HCT116 (cell line): Measurements from ENCODE around the gene PDIK1L. TPM values are rescaled to one million over a fixed set of nuclear protein-coding genes. Genes with fewer than 3 reads are reported as not detected.

Experiments
- ATAC-seq: fragments of 200-7000 bp; cut with Tn5 transposase; 2 replicates; pipeline ENCODE4 v1.9.1; 2020; ENCODE audit warnings: mild to moderate bottlenecking, moderate library complexity
- BruUV-seq: library from RNA; stranded (reverse); fragments of 400-500 nt; replicated peaks from 2 replicates; lab custom pipeline; 2021; lab: Mats Ljungman, UMichigan
- CTCF ChIA-PET: fragments of 300-600 bp; sonication (Branson Sonifier 250); formaldehyde crosslinking; loops from one replicate; lab custom pipeline; 2021; ENCODE audit warnings: antibody characterized with exemption; lab: Charles Lee
- POLR2A ChIA-PET: fragments of 300-600, 350-600 bp; sonication (Branson Sonifier 250); formaldehyde crosslinking; loops from one replicate; lab custom pipeline; 2021; ENCODE audit warnings: antibody characterized with exemption; lab: Charles Lee
- RAD21 ChIA-PET, 2 experiments: fragments of 300-600 bp; sonication (Branson Sonifier 250); formaldehyde crosslinking; loops; one replicate each; lab custom pipeline; 2023; ENCODE audit warnings: low total read pairs in 2 of 2; ENCODE audit not compliant: uncharacterized antibody in 2 of 2, unreplicated experiment in 2 of 2, low non-redundant PET in 1 of 2; lab: Charles Lee
- DNase-seq: peaks from one replicate; pipeline ENCODE4 v3.0.0-alpha.2; 2010; ENCODE audit warnings: low read depth, low spot score
- H2AFZ ChIP-seq: fragments of 200-600 bp; shearing (Covaris generic), sonication (generic); 2 replicates; pipeline ENCODE4 v1.6.1; 2017; ENCODE audit warnings: low read depth, mixed run types, mixed read lengths, antibody characterized with exemption, low read length; ENCODE audit not compliant: poor library complexity, severe bottlenecking
- H3K27ac ChIP-seq: 2 replicates; pipeline ENCODE4 v1.5.1; 2012; ENCODE audit warnings: low read depth, low read length
- H3K27me3 ChIP-seq: fragments of 200-600 bp; sonication (generic); 2 replicates; pipeline ENCODE4 v1.6.1; 2016; ENCODE audit warnings: mixed run types, low read length, mixed read lengths; ENCODE audit not compliant: insufficient read depth
- H3K36me3 ChIP-seq, 2 experiments: fragments of 200-500 bp in 1 of 2; fragments of 200-600 bp in 1 of 2; sonication (Bioruptor generic) in 1 of 2; sonication (generic) in 1 of 2; 2 replicates each; pipeline versions ENCODE4 v1.5.1 to v1.6.1; 2014 to 2016; ENCODE audit warnings: low read length in 2 of 2, inconsistent platforms in 1 of 2, mixed read lengths in 1 of 2, mixed run types in 1 of 2; ENCODE audit not compliant: insufficient read depth in 2 of 2, control insufficient read depth in 1 of 2
- H3K4me1 ChIP-seq, 2 experiments: fragments of 200-600 bp in 1 of 2; sonication (generic) in 1 of 2; 2 replicates each; pipeline versions ENCODE4 v1.5.1 to v1.6.1; 2012 to 2017; ENCODE audit warnings: low read length in 2 of 2, inconsistent platforms in 1 of 2, mild to moderate bottlenecking in 1 of 2, mixed read lengths in 1 of 2, mixed run types in 1 of 2, moderate library complexity in 1 of 2; ENCODE audit not compliant: insufficient read depth in 2 of 2, control insufficient read depth in 1 of 2
- H3K4me2 ChIP-seq: fragments of 200-600 bp; sonication (generic); 2 replicates; pipeline ENCODE4 v1.6.1; 2017; ENCODE audit warnings: mixed run types, low read length, mixed read lengths
- H3K4me3 ChIP-seq, 2 experiments: fragments of 200-600 bp in 1 of 2; sonication (generic) in 1 of 2; replicated peaks in 1 of 2; 2 replicates each; pipeline ENCODE4 v1.5.1; 2011 to 2016; ENCODE audit warnings: low read length in 2 of 2, control low read depth in 1 of 2, low read depth in 1 of 2, mild to moderate bottlenecking in 1 of 2, mixed read lengths in 1 of 2, mixed run types in 1 of 2
- H3K79me2 ChIP-seq: fragments of 200-600 bp; sonication (generic); 2 replicates; pipeline ENCODE4 v1.6.1; 2017; ENCODE audit warnings: mild to moderate bottlenecking, mixed run types, low read length, moderate library complexity, mixed read lengths; ENCODE audit not compliant: insufficient read depth
- H3K9ac ChIP-seq: fragments of 200-600 bp; sonication (generic); 2 replicates; pipeline ENCODE4 v1.6.1; 2016; ENCODE audit warnings: low read length, mixed read lengths
- H3K9me2 ChIP-seq: fragments of 200-600 bp; sonication (generic), shearing (Covaris generic); 2 replicates; pipeline ENCODE4 v1.6.1; 2017; ENCODE audit warnings: mixed run types, mild to moderate bottlenecking, moderate library complexity; ENCODE audit not compliant: insufficient read depth
- H3K9me3 ChIP-seq, 2 experiments: fragments of 200-500 bp in 1 of 2; fragments of 200-600 bp in 1 of 2; sonication (Bioruptor generic) in 1 of 2; sonication (generic) in 1 of 2; 2 replicates each; pipeline ENCODE4 v1.6.1; 2014 to 2017; ENCODE audit warnings: low read length in 2 of 2, mixed read lengths in 2 of 2, inconsistent platforms in 1 of 2, low read depth in 1 of 2, mild to moderate bottlenecking in 1 of 2, mixed run types in 1 of 2, moderate library complexity in 1 of 2; ENCODE audit not compliant: control insufficient read depth in 1 of 2, insufficient read depth in 1 of 2
- H4K20me1 ChIP-seq: fragments of 200-600 bp; sonication (generic), shearing (Covaris generic); 2 replicates; pipeline ENCODE4 v1.6.1; 2017; ENCODE audit warnings: mixed run types, mild to moderate bottlenecking, moderate library complexity; ENCODE audit not compliant: insufficient read depth
- ATF3 ChIP-seq: IDR thresholded peaks from 2 replicates; pipeline ENCODE4 v1.6.1; 2012
- EGR1 ChIP-seq: IDR thresholded peaks from 2 replicates; pipeline ENCODE4 v1.6.1; 2012; ENCODE audit warnings: low read depth
- EZH2 ChIP-seq: fragments of 200-600 bp; sonication (generic); IDR thresholded peaks from 2 replicates; pipeline ENCODE4 v1.6.1; 2017; ENCODE audit warnings: antibody characterized with exemption, mixed run types
- EZH2phosphoT487 ChIP-seq: fragments of 200-600 bp; IDR thresholded peaks from 2 replicates; pipeline ENCODE4 v1.6.1; 2018; ENCODE audit warnings: antibody characterized with exemption, borderline replicate concordance
- FOSL1 ChIP-seq: IDR thresholded peaks from 2 replicates; pipeline ENCODE4 v1.6.1; 2012; ENCODE audit warnings: low read depth
- SP1 ChIP-seq: IDR thresholded peaks from 2 replicates; pipeline ENCODE4 v1.6.1; 2012; ENCODE audit warnings: low read depth
- TCF7L2 ChIP-seq: IDR thresholded peaks from 2 replicates; pipeline ENCODE4 v1.7.0; 2011; ENCODE audit warnings: borderline replicate concordance, inconsistent platforms; ENCODE audit not compliant: insufficient read depth, insufficient read length; ENCODE audit errors: extremely low read depth
- ZFX ChIP-seq: fragments of 450-650 bp; IDR thresholded peaks from 2 replicates; pipeline ENCODE4 v1.6.1; 2017
- intact Hi-C: fragments of 100-400 bp; cut with micrococcal nuclease; formaldehyde crosslinking; loops from 2 replicates; pipeline ENCODE4 v1.10.0; 2022
- total RNA-seq: library from RNA; stranded (reverse); gene quantifications from one replicate; pipeline ENCODE4 v1.2.1, GENCODE V29; 2021; ENCODE audit not compliant: unreplicated experiment

PDIK1L gene
- total RNA-seq, 1 experiment from 2014 or later: 8.8 TPM

GRCh38 chr1:26078286-26079177, 33.1 kb upstream of the PDIK1L start:
- no peaks in the 10 kb centered on the region for H3K79me2 ChIP-seq
- peak overlapping the region; percentile 13 for H2AFZ ChIP-seq
- no peak overlapping the region for H3K9ac ChIP-seq
- H3K27ac ChIP-seq: no peak overlapping the region
- peaks cover 10 to 44% of the 10 kb centered on the region in 2 experiments; a peak in 3 of 4 replicates for H3K4me1 ChIP-seq
- DNase-seq (no peak), ATAC-seq (no peak)
- H3K9me3 ChIP-seq: no peaks in the 10 kb centered on the region
- no peaks in the 10 kb centered on the region for H4K20me1 ChIP-seq
- intact Hi-C loops: no loop called here
- no TSS peak for BruUV-seq
- POLR2A ChIA-PET: no interaction called here
- H3K4me2 ChIP-seq: peak overlapping the region; percentile 19
- TF ChIP-seq EZH2 (no peak), EGR1 (no peak), TCF7L2 (no peak), SP1 (0 out of 2 replicates have a peak, but pooled peaks have one; percentile 11)
- H3K4me3 ChIP-seq: no peak overlapping the region
- CTCF ChIA-PET: interaction anchor here (1.1 kb wide), 1 partner anchor 42 kb away, joined by 3 read pairs; no protein-coding TSS in a partner anchor
- H3K27me3 ChIP-seq: no peaks in the 10 kb centered on the region
- H3K9me2 ChIP-seq: no peaks in the 10 kb centered on the region
- H3K36me3 ChIP-seq: no peaks in the 10 kb centered on the region
- RAD21 ChIA-PET: no interaction called here

- Histone ChIP-seq H4K20me1 (no peaks in the 10 kb centered on the region), H2AFZ (peak overlapping the region; percentile 13), H3K9me2 (no peaks in the 10 kb centered on the region), H3K4me3 (no peak overlapping the region), H3K27me3 (no peaks in the 10 kb centered on the region), H3K36me3 (no peaks in the 10 kb centered on the region), H3K27ac (no peak overlapping the region), H3K9ac (no peak overlapping the region), H3K4me1 (peaks cover 10 to 50% of the 10 kb centered on the region in 2 experiments; a peak in 3 of 4 replicates), H3K4me2 (0 out of 2 replicates have a peak overlapping the region, but pooled peaks have one; percentile 19), H3K79me2 (no peaks in the 10 kb centered on the region), H3K9me3 (no peaks in the 10 kb centered on the region)
- no peak for TF ChIP-seq ATF3
- no peak for TF ChIP-seq ZFX
- TF ChIP-seq EZH2: no peak
- no peak for TF ChIP-seq SP1
- TF ChIP-seq EZH2phosphoT487: no peak
- no peak for TF ChIP-seq FOSL1
- ATAC-seq: no peak
- no TSS peak for BruUV-seq
- no peak for DNase-seq
- intact Hi-C loops: no loop called here
- ChIA-PET RAD21 (no interaction called here), POLR2A (no interaction called here), CTCF (interaction anchor here (1.1 kb wide), 1 partner anchor 43 kb away, joined by 3 read pairs; no protein-coding TSS in a partner anchor)
Observed at GRCh38 chr1:26079178-26079563, 32.5 kb upstream of the PDIK1L start.
